Activated B cell treated with CpG ODN at 0.5 μM for 24 hours (primary cell): ENCODE results near the gene EVA1B. TPM values are rescaled to one million over a fixed set of nuclear protein-coding genes. Genes with fewer than 3 reads are reported as not detected.

Source experiments
- ATAC-seq: fragments of 200-7000 bp; cut with Tn5 transposase; one replicate; pipeline ENCODE4 v1.10.0; 2021; ENCODE audit warnings: low read depth, mild to moderate bottlenecking, moderate library complexity
- CTCF ChIA-PET: fragments of 350-600 bp; sonication (Branson Sonifier 250); formaldehyde crosslinking; loops from one replicate; lab custom pipeline; 2021; ENCODE audit warnings: antibody characterized with exemption; lab: Charles Lee
- POLR2A ChIA-PET: fragments of 350-600 bp; sonication (Branson Sonifier 250); formaldehyde crosslinking; loops from one replicate; lab custom pipeline; 2021; ENCODE audit warnings: antibody characterized with exemption; lab: Charles Lee
- DNase-seq: peaks from one replicate; pipeline ENCODE4 v3.0.0; 2022
- H3K27ac Mint-ChIP-seq: one replicate; pipeline ENCODE4 v1.8.0; 2020; ENCODE audit warnings: mixed read lengths
- H3K27me3 Mint-ChIP-seq: one replicate; pipeline ENCODE4 v1.8.0; 2021; ENCODE audit warnings: mixed read lengths
- H3K36me3 Mint-ChIP-seq: one replicate; pipeline ENCODE4 v1.8.0; 2021; ENCODE audit warnings: low read depth, mixed read lengths
- H3K4me1 Mint-ChIP-seq: one replicate; pipeline ENCODE4 v1.8.0; 2021; ENCODE audit warnings: mixed read lengths
- H3K4me3 Mint-ChIP-seq: one replicate; pipeline ENCODE4 v1.8.0; 2020; ENCODE audit warnings: mild to moderate bottlenecking, mixed read lengths
- H3K9me3 Mint-ChIP-seq: one replicate; pipeline ENCODE4 v1.8.0; 2020; ENCODE audit warnings: mixed read lengths
- CTCF ChIP-seq: fragments of 200-600 bp; IDR thresholded peaks from one replicate; pipeline ENCODE4 v1.8.0; 2022; ENCODE audit warnings: antibody characterized with exemption, mild to moderate bottlenecking
- intact Hi-C: fragments of 100-400 bp; cut with micrococcal nuclease; formaldehyde crosslinking; loops from one replicate; pipeline ENCODE4 v1.15.1; 2024
- total RNA-seq: library from RNA; stranded (reverse); gene quantifications from 2 replicates; pipeline ENCODE4 v1.2.3, GENCODE V29; 2022

Gene EVA1B
- total RNA-seq, 1 donor from 2014 or later: 1.2 TPM

DNA sequence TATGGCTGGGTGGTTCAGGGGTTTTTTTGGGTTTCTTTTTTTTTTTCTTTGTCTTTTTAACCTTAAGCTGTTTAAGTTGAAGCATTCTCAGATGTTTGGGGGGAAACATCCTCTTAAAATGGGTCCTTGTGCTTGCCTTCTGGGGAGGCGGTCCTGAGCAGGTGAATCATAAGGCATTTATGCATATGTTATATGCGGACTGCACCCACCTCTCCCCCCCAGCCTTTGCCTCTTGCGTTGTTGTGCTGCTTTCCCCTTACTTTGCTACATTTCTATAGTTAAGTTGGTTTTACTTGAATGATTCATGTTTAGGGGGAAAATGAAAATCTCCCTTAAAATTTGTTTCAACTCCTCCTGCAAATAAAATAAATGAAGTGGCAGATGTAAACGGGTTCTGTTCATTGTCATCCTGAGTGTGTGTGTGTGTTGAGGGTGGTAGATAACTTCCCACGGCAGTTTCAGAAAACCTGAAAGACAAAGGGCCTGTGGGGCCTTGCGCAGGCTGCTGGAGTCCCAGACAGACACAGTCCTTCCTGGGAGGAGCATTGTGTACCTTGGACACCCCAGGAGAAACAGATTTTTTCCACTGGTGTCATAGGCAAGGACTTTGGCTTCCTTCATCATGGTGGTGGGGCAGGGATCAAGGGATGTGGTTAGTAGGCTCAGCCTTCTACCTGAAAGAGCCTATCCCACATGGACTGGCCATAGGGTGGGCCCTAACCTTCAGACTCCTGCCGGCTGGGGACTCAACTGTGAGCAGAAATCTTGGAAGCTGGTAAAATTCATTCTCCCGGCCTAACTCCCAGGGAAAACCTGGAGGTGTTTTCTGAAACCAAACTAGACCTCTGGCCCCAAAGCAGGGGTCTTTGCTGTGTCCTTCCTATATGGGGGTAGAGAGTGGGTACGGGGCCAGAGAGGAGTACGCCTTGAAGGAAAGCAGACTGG, 18.2 kb downstream of the EVA1B start:
- H3K36me3 Mint-ChIP-seq: peaks cover 50% of the 10 kb centered on the region
- CTCF ChIA-PET: no interaction called here
- peak overlapping the region; percentile 97 for H3K4me3 Mint-ChIP-seq
- no peaks in the 10 kb centered on the region for H3K9me3 Mint-ChIP-seq
- H3K4me1 Mint-ChIP-seq: peaks cover 49% of the 10 kb centered on the region
- DNase-seq: no peak
- TF ChIP-seq CTCF: no peak
- no peak for ATAC-seq
- intact Hi-C loops: loop anchor here (5.0 to 10.0 kb wide), 2 partner anchors 37 to 420 kb away; partner anchors contain the start of gene AGO1
- POLR2A ChIA-PET: interaction anchor here (0.7 to 1.9 kb wide), 7 partner anchors 17 to 1210 kb away, joined by 4 to 10 read pairs (median 4); partner anchors contain the start of genes EVA1B, MEAF6, MRPS15 and OSCP1
- H3K27ac Mint-ChIP-seq: peak overlapping the region; percentile 87
- no peaks in the 10 kb centered on the region for H3K27me3 Mint-ChIP-seq

- ChIA-PET POLR2A (interaction anchor here (0.7 to 1.5 kb wide), 3 partner anchors 146 to 1210 kb away, joined by 4 read pairs; partner anchors contain the start of genes MEAF6, MRPS15 and OSCP1), CTCF (no interaction called here)
- H3K9me3 Mint-ChIP-seq: no peaks in the 10 kb centered on the region
- ATAC-seq: no peak
- DNase-seq: no peak
- peak overlapping the region; percentile 87 for H3K27ac Mint-ChIP-seq
- TF ChIP-seq CTCF: no peak
- peak overlapping the region; percentile 53 for H3K4me3 Mint-ChIP-seq
- H3K27me3 Mint-ChIP-seq: no peaks in the 10 kb centered on the region
- peaks cover 55% of the 10 kb centered on the region for H3K36me3 Mint-ChIP-seq
- intact Hi-C loops: loop anchor here (10.0 kb wide), 1 partner anchor 420 kb away; the partner anchor contains the start of gene AGO1
- H3K4me1 Mint-ChIP-seq: peaks cover 55% of the 10 kb centered on the region
Observed at GRCh38 chr1:36304521-36304920, 18.9 kb downstream of the EVA1B start.

- intact Hi-C loops: loop anchor here (10.0 kb wide), 1 partner anchor 419 kb away; the partner anchor contains the start of gene AGO1
- CTCF ChIA-PET: no interaction called here
- no peak for ATAC-seq
- POLR2A ChIA-PET: interaction anchor here (1.4 to 1.5 kb wide), 2 partner anchors 18 to 160 kb away, joined by 3 to 4 read pairs; partner anchors contain the start of gene MRPS15
- Mint-ChIP-seq H3K27ac (peak overlapping the region; percentile 59), H3K4me1 (peaks cover 55% of the 10 kb centered on the region), H3K4me3 (no peak overlapping the region), H3K9me3 (no peaks in the 10 kb centered on the region), H3K36me3 (peaks cover 61% of the 10 kb centered on the region), H3K27me3 (no peaks in the 10 kb centered on the region)
- no peak for TF ChIP-seq CTCF
- no peak for DNase-seq
Observed at GRCh38 chr1:36303650-36304360, 19.6 kb downstream of the EVA1B start.

DNA sequence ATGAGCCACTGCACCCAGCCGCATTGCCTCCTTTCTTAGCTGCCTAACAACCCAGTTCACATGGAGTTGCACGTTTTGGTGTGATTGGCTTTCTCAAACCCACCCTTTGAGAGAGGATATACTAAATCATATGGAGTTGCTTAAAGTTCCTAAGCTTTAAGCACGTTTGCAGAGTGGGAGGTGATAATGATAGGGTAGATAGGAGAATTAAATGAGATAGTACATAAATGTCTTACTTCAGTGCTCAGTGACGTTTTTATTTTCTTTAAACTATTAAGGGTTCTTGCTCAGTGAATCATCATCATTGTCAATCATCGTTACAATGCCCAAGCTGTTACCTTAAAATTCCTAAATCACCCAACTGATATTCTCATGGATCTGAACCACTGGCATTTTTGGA, 20.2 kb downstream of the EVA1B start:
- POLR2A ChIA-PET: interaction anchor here (0.6 to 1.4 kb wide), 2 partner anchors 18 to 149 kb away, joined by 3 to 4 read pairs; no protein-coding TSS in a partner anchor
- intact Hi-C loops: loop anchor here (10.0 kb wide), 1 partner anchor 418 kb away; the partner anchor contains the start of gene AGO1
- Mint-ChIP-seq H3K36me3 (peaks cover 65% of the 10 kb centered on the region), H3K9me3 (no peaks in the 10 kb centered on the region), H3K27ac (peak overlapping the region; percentile 59), H3K4me3 (no peak overlapping the region), H3K27me3 (no peaks in the 10 kb centered on the region), H3K4me1 (peaks cover 55% of the 10 kb centered on the region)
- no peak for ATAC-seq
- CTCF ChIA-PET: no interaction called here
- no peak for DNase-seq
- TF ChIP-seq CTCF: no peak
